Stomach smooth muscle (tissue), 2 donors: Measurements from ENCODE around the gene PRR18.
A peak's percentile ranks its signal among the peaks of the same experiment; 100 is the strongest.

Experiments
- H3K27ac ChIP-seq: one replicate; pipeline ENCODE4 v1.7.0; 2013; ENCODE audit warnings: mild to moderate bottlenecking, low read length, inconsistent platforms
- H3K27me3 ChIP-seq, 2 donors: one replicate each; pipeline ENCODE4 v1.7.0; 2013; ENCODE audit warnings: low read length in 2 of 2; ENCODE audit not compliant: insufficient read depth in 2 of 2, control insufficient read depth in 1 of 2
- H3K36me3 ChIP-seq, 2 donors: one replicate each; pipeline ENCODE4 v1.7.0; 2013; ENCODE audit warnings: low read length in 2 of 2; ENCODE audit not compliant: control insufficient read depth in 2 of 2, insufficient read depth in 2 of 2
- H3K4me1 ChIP-seq: one replicate; pipeline ENCODE4 v1.7.0; 2013; ENCODE audit warnings: low read length; ENCODE audit not compliant: control insufficient read depth, insufficient read depth
- H3K4me3 ChIP-seq, 2 donors: one replicate each; pipeline ENCODE4 v1.7.0; 2013; ENCODE audit warnings: low read length in 2 of 2
- H3K9ac ChIP-seq, 2 donors: one replicate each; pipeline ENCODE4 v1.7.0; 2013; ENCODE audit warnings: low read length in 2 of 2, mild to moderate bottlenecking in 1 of 2
- H3K9me3 ChIP-seq, 2 donors: one replicate each; pipeline ENCODE4 v1.7.0; 2013; ENCODE audit warnings: low read length in 2 of 2; ENCODE audit not compliant: control insufficient read depth in 2 of 2
- donor health status: healthy.
- donor health status: Pancreatic carcinoma.

The PRR18 gene

GRCh38 chr6:166333172-166333995 lies 25.2 kb upstream of the PRR18 start:
- no peaks in the 10 kb centered on the region for H3K27me3 ChIP-seq
- no peaks in the 10 kb centered on the region for H3K9me3 ChIP-seq
- H3K36me3 ChIP-seq = peaks cover 13 to 26% of the 10 kb centered on the region in 2 donors
- H3K9ac ChIP-seq = no peak overlapping the region
- peaks cover 3% of the 10 kb centered on the region for H3K4me1 ChIP-seq
- no peak overlapping the region for H3K27ac ChIP-seq
- no peak overlapping the region for H3K4me3 ChIP-seq

GRCh38 chr6:166331503-166332415 lies 23.6 kb upstream of the PRR18 start:
- Histone ChIP-seq H3K27me3 (no peaks in the 10 kb centered on the region), H3K9me3 (no peaks in the 10 kb centered on the region), H3K36me3 (peaks cover 15 to 28% of the 10 kb centered on the region in 2 donors), H3K9ac (no peak overlapping the region), H3K27ac (no peak overlapping the region), H3K4me1 (peaks cover 3% of the 10 kb centered on the region), H3K4me3 (no peak overlapping the region)

- H3K27me3 ChIP-seq = no peaks in the 10 kb centered on the region
- peaks cover 3% of the 10 kb centered on the region for H3K4me1 ChIP-seq
- peaks cover 23 to 29% of the 10 kb centered on the region in 2 donors for H3K36me3 ChIP-seq
- no peaks in the 10 kb centered on the region for H3K9me3 ChIP-seq
- H3K27ac ChIP-seq = no peak overlapping the region
- no peak overlapping the region for H3K9ac ChIP-seq
- peak overlapping the region in 1 of 2 donors; percentile 4 for H3K4me3 ChIP-seq
Measured at GRCh38 chr6:166330612-166331011, 22.4 kb upstream of the PRR18 start.

- peaks cover 30 to 35% of the 10 kb centered on the region in 2 donors for H3K36me3 ChIP-seq
- no peak overlapping the region for H3K27ac ChIP-seq
Measured at GRCh38 chr6:166325383-166326042, 17.3 kb upstream of the PRR18 start.

GRCh38 chr6:166323395-166323794 lies 15.2 kb upstream of the PRR18 start:
- Histone ChIP-seq H3K27ac (no peak overlapping the region), H3K36me3 (peaks cover 31 to 33% of the 10 kb centered on the region in 2 donors), H3K9me3 (no peaks in the 10 kb centered on the region), H3K4me1 (no peaks in the 10 kb centered on the region), H3K27me3 (no peaks in the 10 kb centered on the region), H3K9ac (no peak overlapping the region), H3K4me3 (no peak overlapping the region)

More at GRCh38 chr6:166325383-166326042, 17.3 kb upstream of the PRR18 start:
- no peaks in the 10 kb centered on the region for H3K27me3 ChIP-seq
- no peaks in the 10 kb centered on the region for H3K4me1 ChIP-seq
- no peak overlapping the region for H3K9ac ChIP-seq
- H3K4me3 ChIP-seq = no peak overlapping the region
- H3K9me3 ChIP-seq = no peaks in the 10 kb centered on the region

- Histone ChIP-seq H3K36me3 (peaks cover 6 to 13% of the 10 kb centered on the region in 2 donors), H3K27ac (no peak overlapping the region)
Measured at GRCh38 chr6:166318649-166319600, 10.7 kb upstream of the PRR18 start.

GRCh38 chr6:166318227-166318626 lies 10.0 kb upstream of the PRR18 start:
- no peak overlapping the region for H3K9ac ChIP-seq
- H3K27me3 ChIP-seq = no peaks in the 10 kb centered on the region
- no peak overlapping the region for H3K27ac ChIP-seq
- H3K9me3 ChIP-seq = no peaks in the 10 kb centered on the region
- peaks cover 2 to 12% of the 10 kb centered on the region in 2 donors for H3K36me3 ChIP-seq
- H3K4me1 ChIP-seq = no peaks in the 10 kb centered on the region
- H3K4me3 ChIP-seq = no peak overlapping the region

More at GRCh38 chr6:166318649-166319600, 10.7 kb upstream of the PRR18 start:
- H3K9me3 ChIP-seq = no peaks in the 10 kb centered on the region
- no peak overlapping the region for H3K4me3 ChIP-seq
- H3K27me3 ChIP-seq = no peaks in the 10 kb centered on the region
- H3K4me1 ChIP-seq = no peaks in the 10 kb centered on the region
- H3K9ac ChIP-seq = no peak overlapping the region

- Histone ChIP-seq H3K36me3 (peaks cover 2 to 9% of the 10 kb centered on the region in 2 donors), H3K9me3 (no peaks in the 10 kb centered on the region), H3K4me1 (no peaks in the 10 kb centered on the region), H3K9ac (no peak overlapping the region), H3K27ac (no peak overlapping the region), H3K4me3 (no peak overlapping the region), H3K27me3 (no peaks in the 10 kb centered on the region)
Measured at GRCh38 chr6:166317261-166318212, 9.3 kb upstream of the PRR18 start.

DNA sequence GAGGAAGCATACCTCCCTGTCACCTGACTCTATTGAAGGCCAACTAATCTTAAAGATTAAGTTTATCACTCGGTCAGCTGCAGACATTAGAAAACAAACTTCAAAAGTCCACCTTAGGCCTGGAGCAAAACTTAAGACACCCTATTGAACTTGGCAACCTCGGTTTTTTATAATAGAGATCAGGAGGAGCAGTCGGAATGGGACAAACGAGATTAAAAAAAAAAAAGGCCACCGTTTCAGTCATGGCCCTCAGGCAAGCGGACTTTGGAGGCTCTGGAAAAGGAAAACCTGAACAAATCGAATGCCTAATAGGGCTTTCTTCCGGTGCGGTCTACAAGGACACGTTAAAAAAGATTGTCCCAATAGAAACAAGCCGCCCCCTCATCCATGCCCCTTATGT lies 7.2 kb upstream of the PRR18 start:
- H3K36me3 ChIP-seq = peaks cover 2 to 3% of the 10 kb centered on the region in 2 donors
- H3K9ac ChIP-seq = no peak overlapping the region
- H3K27me3 ChIP-seq = no peaks in the 10 kb centered on the region
- H3K4me3 ChIP-seq = no peak overlapping the region
- no peaks in the 10 kb centered on the region for H3K9me3 ChIP-seq
- H3K27ac ChIP-seq = no peak overlapping the region
- no peaks in the 10 kb centered on the region for H3K4me1 ChIP-seq
